GM21576 (cell line): ENCODE data around the gene PELI3.

ENCODE experiments used
- ATAC-seq: cut with Tn5 transposase; IDR thresholded peaks from one replicate; pipeline ENCODE4 v1.9.1; 2021; ENCODE audit warnings: mild to moderate bottlenecking, moderate library complexity; ENCODE audit not compliant: unreplicated experiment

The PELI3 gene

GRCh38 chr11:66495401-66495854 is 28.7 kb downstream of the PELI3 start:
- no peak for ATAC-seq

GRCh38 chr11:66497206-66497605 is 30.5 kb downstream of the PELI3 start:
- ATAC-seq, result no peak

GRCh38 chr11:66498506-66498905 is 31.8 kb downstream of the PELI3 start:
- ATAC-seq, result no peak

GRCh38 chr11:66505276-66505816 is 38.6 kb downstream of the PELI3 start:
- ATAC-seq, result no peak

- ATAC-seq, result no peak
Measured at GRCh38 chr11:66509131-66509561, 42.4 kb downstream of the PELI3 start.

GRCh38 chr11:66510271-66510989 is 43.7 kb downstream of the PELI3 start, which contains the start of gene BBS1:
Gene BBS1 (plus strand): TSS chr11:66510635. CDS start chr11:66510660, 25 bp downstream.
- ATAC-seq, result peak; percentile 86

GRCh38 chr11:66510990-66511339 is 44.3 kb downstream of the PELI3 start:
- no peak for ATAC-seq

- no peak for ATAC-seq
Measured at GRCh38 chr11:66523611-66524010, 56.9 kb downstream of the PELI3 start.

- no peak for ATAC-seq
Measured at GRCh38 chr11:66524304-66525040, 57.8 kb downstream of the PELI3 start.
